ENCODE data around the gene HPX.

DNA sequence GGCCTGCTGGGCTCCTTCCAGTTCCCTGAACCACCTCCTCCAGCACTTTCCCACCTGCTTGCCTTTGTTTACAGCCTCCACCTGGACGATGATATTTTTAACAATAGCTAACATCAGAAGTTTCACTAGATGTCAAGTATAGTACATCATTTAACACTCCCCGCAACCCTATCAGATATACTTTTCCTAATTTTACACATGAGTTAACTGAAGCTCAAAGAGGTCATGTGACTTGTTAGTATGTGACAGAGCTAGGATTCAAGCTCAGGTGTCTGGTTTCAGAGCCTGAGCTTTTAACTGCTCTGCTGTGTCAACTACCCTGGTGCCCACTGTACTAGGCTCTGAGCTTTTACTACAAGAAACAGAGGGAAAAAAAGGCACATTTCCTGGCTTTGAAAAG lies 14.3 kb upstream of the HPX start:
- TF ChIP-seq TAF1 (IDR thresholded peaks at IDR 0.05; ENCODE audit: borderline replicate concordance, insufficient read depth, low read length) (no peak), POLR2AphosphoS5 (IDR thresholded peaks at IDR 0.05; ENCODE audit: low read depth, low read length) (no peak)
